CD14-positive monocyte (primary cell): ENCODE data around the gene ZIC2. TPM values are rescaled to one million over a fixed set of nuclear protein-coding genes. Genes with fewer than 3 reads are reported as not detected.

ENCODE experiments used
- DNase-seq, 3 donors: peaks; one replicate each; pipeline ENCODE4 v3.0.0-alpha.2; 2011 to 2022
- H2AFZ ChIP-seq: 2 replicates; pipeline ENCODE4 v1.6.0; 2012; ENCODE audit warnings: mild to moderate bottlenecking, low read depth, low read length, inconsistent platforms; ENCODE audit not compliant: insufficient read depth, poor library complexity, severe bottlenecking
- H3K27ac ChIP-seq, 2 donors: 1 replicate in 1 of 2; 2 replicates in 1 of 2; pipeline ENCODE4 v1.5.1; 2012 to 2013; ENCODE audit warnings: low read length in 2 of 2, control low read depth in 1 of 2, inconsistent platforms in 1 of 2, low read depth in 1 of 2, mild to moderate bottlenecking in 1 of 2
- H3K27me3 ChIP-seq, 2 donors: one replicate each; pipeline versions ENCODE4 v1.6.0 to v1.6.1; 2011 to 2013; ENCODE audit warnings: low read length in 2 of 2; ENCODE audit not compliant: control insufficient read depth in 2 of 2, insufficient read depth in 2 of 2
- H3K36me3 ChIP-seq, 2 donors: replicated peaks in 1 of 2; 1 replicate in 1 of 2; 2 replicates in 1 of 2; pipeline versions ENCODE4 v1.5.1 to v1.6.1; 2012 to 2013; ENCODE audit warnings: low read length in 2 of 2, control low read depth in 1 of 2, inconsistent platforms in 1 of 2, mild to moderate bottlenecking in 1 of 2; ENCODE audit not compliant: insufficient read depth in 2 of 2, control insufficient read depth in 1 of 2
- H3K4me1 ChIP-seq, 2 donors: 1 replicate in 1 of 2; 2 replicates in 1 of 2; pipeline versions ENCODE4 v1.5.1 to v1.6.1; 2012 to 2013; ENCODE audit warnings: low read length in 2 of 2, control low read depth in 1 of 2, inconsistent platforms in 1 of 2, mild to moderate bottlenecking in 1 of 2, moderate library complexity in 1 of 2; ENCODE audit not compliant: insufficient read depth in 2 of 2, control insufficient read depth in 1 of 2
- H3K4me2 ChIP-seq: replicated peaks from 2 replicates; pipeline ENCODE3; 2012; ENCODE audit warnings: low read length, moderate library complexity, mild to moderate bottlenecking; ENCODE audit not compliant: poor library complexity, severe bottlenecking; ENCODE audit errors: extremely low read depth
- H3K4me3 ChIP-seq, 3 experiments: fragments of 200-600 bp in 1 of 3; sonication (generic) in 1 of 3; replicated peaks in 1 of 3; 1 replicate in 2 of 3; 2 replicates in 1 of 3; pipeline ENCODE4 v1.5.1; 2011 to 2013; ENCODE audit warnings: low read length in 3 of 3, mild to moderate bottlenecking in 3 of 3, control low read depth in 2 of 3, low read depth in 2 of 3, inconsistent platforms in 1 of 3, moderate library complexity in 1 of 3
- H3K79me2 ChIP-seq: 2 replicates; pipeline ENCODE4 v1.6.0; 2012; ENCODE audit warnings: mild to moderate bottlenecking, control low read depth, inconsistent platforms, low read length, moderate library complexity; ENCODE audit not compliant: insufficient read depth
- H3K9ac ChIP-seq: 2 replicates; pipeline ENCODE4 v1.6.0; 2017; ENCODE audit warnings: low read length, mild to moderate bottlenecking; ENCODE audit not compliant: insufficient read depth, poor library complexity, severe bottlenecking
- H3K9me3 ChIP-seq, 2 donors: replicated peaks in 1 of 2; 1 replicate in 1 of 2; 2 replicates in 1 of 2; pipeline versions ENCODE4 v1.5.1 to v1.6.1; 2012 to 2013; ENCODE audit warnings: low read length in 2 of 2, control low read depth in 1 of 2; ENCODE audit not compliant: control insufficient read depth in 1 of 2, insufficient read depth in 1 of 2
- H4K20me1 ChIP-seq: 2 replicates; pipeline ENCODE4 v1.6.0; 2012; ENCODE audit warnings: mild to moderate bottlenecking, low read length, control low read depth, moderate library complexity; ENCODE audit not compliant: insufficient read depth
- H3K27ac Mint-ChIP-seq, 7 donors: one replicate each; pipeline ENCODE4 v1.8.0; 2020; ENCODE audit warnings: mild to moderate bottlenecking in 7 of 7, mixed read lengths in 7 of 7, moderate library complexity in 6 of 7, inconsistent platforms in 2 of 7
- H3K27me3 Mint-ChIP-seq, 3 donors: one replicate each; pipeline ENCODE4 v1.8.0; 2021 to 2022; ENCODE audit warnings: low read depth in 3 of 3, mild to moderate bottlenecking in 3 of 3, mixed read lengths in 3 of 3, moderate library complexity in 3 of 3, inconsistent platforms in 1 of 3
- H3K36me3 Mint-ChIP-seq, 2 donors: one replicate each; pipeline ENCODE4 v1.8.0; 2020; ENCODE audit warnings: mixed read lengths in 2 of 2, inconsistent platforms in 1 of 2, mild to moderate bottlenecking in 1 of 2
- H3K4me1 Mint-ChIP-seq: one replicate; pipeline ENCODE4 v1.8.0; 2020; ENCODE audit warnings: mild to moderate bottlenecking, mixed read lengths
- H3K4me3 Mint-ChIP-seq, 2 donors: one replicate each; pipeline ENCODE4 v1.8.0; 2020; ENCODE audit warnings: mild to moderate bottlenecking in 2 of 2, mixed read lengths in 2 of 2, moderate library complexity in 1 of 2
- H3K9me3 Mint-ChIP-seq, 7 donors: one replicate each; pipeline ENCODE4 v1.8.0; 2020 to 2022; ENCODE audit warnings: mixed read lengths in 7 of 7, mild to moderate bottlenecking in 6 of 7, moderate library complexity in 6 of 7, inconsistent platforms in 2 of 7
- CTCF ChIP-seq: fragments of 200-600 bp; IDR thresholded peaks from one replicate; pipeline ENCODE4 v1.8.0; 2022; ENCODE audit warnings: antibody characterized with exemption, mild to moderate bottlenecking
- WGBS: methylation state at CpG from one replicate; pipeline ENCODE4 v1.1.5; 2013; ENCODE audit warnings: missing lambda C conversion rate; ENCODE audit not compliant: insufficient coverage; 5-methylcytosine and 5-hydroxymethylcytosine counted together
- intact Hi-C, 2 donors: fragments of 100-400 bp; cut with micrococcal nuclease; formaldehyde crosslinking; loops; one replicate each; pipeline versions ENCODE4 v1.15.0 to v1.15.1; 2023
- polyA plus RNA-seq, 3 donors: library from polyadenylated mRNA; depleted of rRNA in 1 of 3; unstranded in 2 of 3; stranded (reverse) in 1 of 3; fragments of 300-500 nt in 2 of 3; fragments of >200 nt in 1 of 3; fragmentation: Illumina TruSeq in 2 of 3; gene quantifications; 1 replicate in 2 of 3; 2 replicates in 1 of 3; pipeline ENCODE4 v1.2.3, GENCODE V29; 2012 to 2021

ZIC2 gene
- polyA plus RNA-seq, 3 donors, result not detected

GRCh38 chr13:99995589-99996380, 14.2 kb downstream of the ZIC2 start:
- Mint-ChIP-seq H3K4me1 (peaks cover 12% of the 10 kb centered on the region), H3K27ac (no peak overlapping the region), H3K4me3 (peak overlapping the region in 1 of 2 donors; percentile 74), H3K9me3 (peaks cover 0 to 39% (median 8%) of the 10 kb centered on the region in 7 donors), H3K27me3 (peaks cover 93 to 96% (median 94%) of the 10 kb centered on the region in 3 donors), H3K36me3 (peaks cover 3 to 8% of the 10 kb centered on the region in 2 donors)
- Histone ChIP-seq H3K79me2 (no peaks in the 10 kb centered on the region), H2AFZ (no peak overlapping the region), H3K4me3 (peak overlapping the region in 1 of 3 experiments; percentile 31), H3K4me2 (peak overlapping the region; percentile 25), H3K27me3 (peaks cover 77 to 98% of the 10 kb centered on the region in 2 donors), H3K36me3 (no peaks in the 10 kb centered on the region), H3K9ac (no peak overlapping the region), H4K20me1 (no peaks in the 10 kb centered on the region), H3K27ac (no peak overlapping the region), H3K4me1 (peaks cover 0 to 3% of the 10 kb centered on the region in 2 donors), H3K9me3 (peaks cover 6 to 48% of the 10 kb centered on the region in 2 donors)
- WGBS, result 8% methylated on average over 5 of the region's 21 CpGs
- DNase-seq, result no peak
- TF ChIP-seq CTCF, result no peak
- intact Hi-C loops, result no loop called here

- H3K4me2 ChIP-seq, result no peak overlapping the region
- no peak overlapping the region for H3K27ac Mint-ChIP-seq
- no peak overlapping the region for H2AFZ ChIP-seq
- no peak overlapping the region for H3K27ac ChIP-seq
- intact Hi-C loops, result no loop called here
- H3K4me1 Mint-ChIP-seq, result peaks cover 12% of the 10 kb centered on the region
- DNase-seq, result no peak
- peaks cover 86 to 96% (median 91%) of the 10 kb centered on the region in 3 donors for H3K27me3 Mint-ChIP-seq
- TF ChIP-seq CTCF, result no peak
- H3K4me3 ChIP-seq, result no peak overlapping the region
- whole genome bisulfite sequencing, result 18% methylated on average over 4 of the region's 8 CpGs
- H3K79me2 ChIP-seq, result no peaks in the 10 kb centered on the region
- H3K9me3 Mint-ChIP-seq, result peaks cover 0 to 36% (median 8%) of the 10 kb centered on the region in 7 donors
- no peak overlapping the region for H3K9ac ChIP-seq
- peaks cover 0 to 3% of the 10 kb centered on the region in 2 donors for H3K4me1 ChIP-seq
- H3K9me3 ChIP-seq, result peaks cover 6 to 42% of the 10 kb centered on the region in 2 donors
- no peaks in the 10 kb centered on the region for H4K20me1 ChIP-seq
- peak overlapping the region in 1 of 2 donors; percentile 74 for H3K4me3 Mint-ChIP-seq
- H3K36me3 Mint-ChIP-seq, result peaks cover 3 to 8% of the 10 kb centered on the region in 2 donors
- no peaks in the 10 kb centered on the region for H3K36me3 ChIP-seq
- peaks cover 70 to 91% of the 10 kb centered on the region in 2 donors for H3K27me3 ChIP-seq
Observed at GRCh38 chr13:99996381-99996973, 14.9 kb downstream of the ZIC2 start.
